ENCODE measurements around the gene ANGPTL4. TPM values are rescaled to one million over a fixed set of nuclear protein-coding genes. Genes with fewer than 3 reads are reported as not detected.
A peak's percentile ranks its signal among the peaks of the same experiment; 100 is the strongest.

The ANGPTL4 gene
- total and polyA plus RNA-seq, 10 donors, result 1.8 to 28.3 (median 8.6) TPM

DNA sequence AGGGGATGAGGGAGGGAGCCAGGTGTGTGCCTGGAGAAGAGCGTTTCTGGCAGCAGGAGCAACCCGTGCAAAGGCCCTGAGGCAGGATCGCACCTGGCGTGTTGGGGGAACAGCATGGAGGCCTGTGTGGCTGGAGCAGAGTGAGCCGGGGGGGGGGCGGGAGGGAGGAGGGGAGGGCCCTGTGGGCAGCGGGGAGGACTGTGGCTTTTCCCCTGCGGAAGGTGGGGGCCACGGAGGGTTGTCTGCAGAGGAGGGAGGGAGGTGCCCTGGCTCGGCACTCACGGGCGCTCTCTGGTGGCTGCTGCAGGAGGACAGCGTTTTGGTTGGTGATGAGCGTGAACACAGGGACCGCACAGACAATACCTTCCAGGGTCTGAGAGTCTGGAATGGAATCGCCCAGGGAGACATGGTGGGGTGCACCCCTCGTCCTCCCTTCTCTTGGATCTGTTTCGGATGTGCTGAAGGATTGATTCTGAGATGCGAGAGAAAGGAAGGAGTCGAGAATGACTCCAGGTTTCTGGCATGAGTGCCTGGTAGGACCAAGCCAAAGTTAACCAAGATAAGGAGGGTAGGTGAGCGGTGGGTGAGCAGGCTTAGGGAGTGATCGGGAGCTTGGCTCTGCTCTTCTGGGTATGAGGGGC lies 32.7 kb downstream of the ANGPTL4 start:
- H3K9me3 ChIP-seq, result no peaks in the 10 kb centered on the region
- no peak overlapping the region for H3K4me3 ChIP-seq
- 51 to 66% (median 53%) methylated on average over 21 to 22 of the region's 22 CpGs for WGBS, 5 donors
- H3K36me3 ChIP-seq, result peaks cover 0 to 79% (median 16%) of the 10 kb centered on the region in 6 donors
- DNase-seq, result peak; percentile 87
- peaks cover 25 to 81% (median 62%) of the 10 kb centered on the region in 6 donors for H3K4me1 ChIP-seq
- intact Hi-C loops (cut with DNase I; ENCODE audit: low total_unique reads), result no loop called here
- no peaks in the 10 kb centered on the region for H3K27me3 ChIP-seq (replicated peaks in 1 of 7)
- H3K27ac ChIP-seq, result peak overlapping the region in 3 of 8 donors; percentile 14 to 99 (median 28)
- TF ChIP-seq, protein P1, sequence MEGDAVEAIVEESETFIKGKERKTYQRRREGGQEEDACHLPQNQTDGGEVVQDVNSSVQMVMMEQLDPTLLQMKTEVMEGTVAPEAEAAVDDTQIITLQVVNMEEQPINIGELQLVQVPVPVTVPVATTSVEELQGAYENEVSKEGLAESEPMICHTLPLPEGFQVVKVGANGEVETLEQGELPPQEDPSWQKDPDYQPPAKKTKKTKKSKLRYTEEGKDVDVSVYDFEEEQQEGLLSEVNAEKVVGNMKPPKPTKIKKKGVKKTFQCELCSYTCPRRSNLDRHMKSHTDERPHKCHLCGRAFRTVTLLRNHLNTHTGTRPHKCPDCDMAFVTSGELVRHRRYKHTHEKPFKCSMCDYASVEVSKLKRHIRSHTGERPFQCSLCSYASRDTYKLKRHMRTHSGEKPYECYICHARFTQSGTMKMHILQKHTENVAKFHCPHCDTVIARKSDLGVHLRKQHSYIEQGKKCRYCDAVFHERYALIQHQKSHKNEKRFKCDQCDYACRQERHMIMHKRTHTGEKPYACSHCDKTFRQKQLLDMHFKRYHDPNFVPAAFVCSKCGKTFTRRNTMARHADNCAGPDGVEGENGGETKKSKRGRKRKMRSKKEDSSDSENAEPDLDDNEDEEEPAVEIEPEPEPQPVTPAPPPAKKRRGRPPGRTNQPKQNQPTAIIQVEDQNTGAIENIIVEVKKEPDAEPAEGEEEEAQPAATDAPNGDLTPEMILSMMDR (IDR thresholded peaks at IDR 0.05 in 8 of 11, conservative IDR thresholded peaks at IDR 0.05 in 3 of 11), result peak; percentile 14 to 70 (median 59)
- TF ChIP-seq POLR2A (IDR thresholded peaks at IDR 0.05) (no peak), POLR2AphosphoS5 (IDR thresholded peaks at IDR 0.05) (peak in 2 of 3 donors; percentile 52 to 55)

- intact Hi-C loops (cut with DNase I; ENCODE audit: low total_unique reads), result no loop called here
- H3K4me3 ChIP-seq, result no peak overlapping the region
- H3K9me3 ChIP-seq, result no peaks in the 10 kb centered on the region
- no peaks in the 10 kb centered on the region for H3K27me3 ChIP-seq (replicated peaks in 1 of 7)
- DNase-seq, result no peak
- TF ChIP-seq, protein P1 (IDR thresholded peaks at IDR 0.05 in 8 of 11, conservative IDR thresholded peaks at IDR 0.05 in 3 of 11), result peak in 1 of 11 experiments; percentile 4
- no peak for TF ChIP-seq POLR2A (IDR thresholded peaks at IDR 0.05)
- 58 to 78% (median 63%) methylated on average over 7 of the region's 7 CpGs for WGBS, 5 donors
- peaks cover 0 to 84% (median 22%) of the 10 kb centered on the region in 6 donors for H3K36me3 ChIP-seq
- peaks cover 19 to 80% (median 58%) of the 10 kb centered on the region in 6 donors for H3K4me1 ChIP-seq
- peak overlapping the region in 3 of 8 donors; percentile 14 to 99 (median 28) for H3K27ac ChIP-seq
Observed at GRCh38 chr19:8397271-8397670, 33.3 kb downstream of the ANGPTL4 start.

DNA sequence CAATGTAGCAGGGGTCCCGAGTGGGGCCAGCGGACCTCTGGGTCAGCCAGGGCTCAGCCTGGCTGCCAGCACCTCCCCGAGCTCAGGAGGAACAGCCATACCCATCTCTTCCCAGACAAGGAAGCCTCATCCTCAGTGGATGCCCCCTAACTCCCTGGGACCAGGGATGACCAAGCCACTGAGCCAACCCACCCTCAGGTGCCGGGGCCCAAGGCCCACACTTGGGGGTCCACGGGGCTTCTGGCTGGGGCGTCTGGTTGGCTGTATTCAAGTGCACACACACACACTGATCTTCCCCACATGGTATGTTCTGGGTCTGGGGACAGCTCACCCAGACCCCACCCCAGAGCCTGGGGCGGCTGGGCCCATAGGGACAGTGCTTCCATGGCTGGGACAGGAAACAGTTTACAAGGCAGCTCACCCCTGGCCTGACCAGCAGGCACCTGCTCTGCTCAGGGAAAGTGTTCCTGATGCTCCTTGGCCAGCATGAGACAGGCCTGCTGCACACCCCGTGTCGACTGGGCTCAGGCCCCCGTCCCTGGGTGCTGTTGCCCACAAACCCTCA lies 33.9 kb downstream of the ANGPTL4 start:
- peaks cover 0 to 89% (median 26%) of the 10 kb centered on the region in 6 donors for H3K36me3 ChIP-seq
- H3K27ac ChIP-seq, result peak overlapping the region in 3 of 8 donors; percentile 14 to 99 (median 28)
- no peaks in the 10 kb centered on the region for H3K9me3 ChIP-seq
- H3K27me3 ChIP-seq (replicated peaks in 1 of 7), result no peaks in the 10 kb centered on the region
- 84 to 95% (median 90%) methylated on average over 9 to 10 of the region's 10 CpGs for WGBS, 5 donors
- no peak for DNase-seq
- H3K4me3 ChIP-seq, result no peak overlapping the region
- H3K4me1 ChIP-seq, result peaks cover 16 to 78% (median 55%) of the 10 kb centered on the region in 6 donors
- intact Hi-C loops (cut with DNase I; ENCODE audit: low total_unique reads), result no loop called here
- TF ChIP-seq, protein P1 (IDR thresholded peaks at IDR 0.05 in 8 of 11, conservative IDR thresholded peaks at IDR 0.05 in 3 of 11), result no peak
- TF ChIP-seq POLR2A (IDR thresholded peaks at IDR 0.05), result no peak
- TF ChIP-seq POLR2AphosphoS5 (IDR thresholded peaks at IDR 0.05), result no peak

DNA sequence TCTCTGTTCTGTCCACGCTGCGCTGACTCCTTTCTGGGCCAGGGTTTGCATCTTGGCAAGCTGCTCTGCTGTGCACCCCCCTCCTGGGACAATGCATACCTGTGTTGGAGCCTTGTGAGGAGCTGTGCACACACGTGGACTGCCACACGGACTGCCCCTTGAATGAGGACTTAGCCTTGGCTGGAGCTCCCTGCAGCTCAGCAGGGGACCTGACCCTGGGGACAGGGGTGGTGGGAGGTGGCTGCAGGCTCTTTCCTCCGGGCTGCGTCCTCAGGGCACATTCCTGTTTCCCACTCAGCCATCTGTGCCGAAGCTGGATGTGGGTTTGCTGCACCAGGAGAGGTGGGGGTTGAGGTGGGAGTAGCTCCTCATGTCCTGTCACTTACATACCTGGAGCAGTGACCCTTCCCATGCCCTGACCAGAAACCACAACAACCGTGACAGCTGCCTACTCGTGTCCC lies 34.4 kb downstream of the ANGPTL4 start:
- intact Hi-C loops (cut with DNase I; ENCODE audit: low total_unique reads), result no loop called here
- Histone ChIP-seq H3K36me3 (peaks cover 0 to 89% (median 31%) of the 10 kb centered on the region in 6 donors), H3K4me1 (peaks cover 12 to 76% (median 50%) of the 10 kb centered on the region in 6 donors), H3K9me3 (no peaks in the 10 kb centered on the region), H3K27me3 (replicated peaks in 1 of 7) (no peaks in the 10 kb centered on the region), H3K27ac (peak overlapping the region in 1 of 8 donors; percentile 99), H3K4me3 (no peak overlapping the region)
- TF ChIP-seq POLR2AphosphoS5 (IDR thresholded peaks at IDR 0.05) (peak in 1 of 3 donors; percentile 10), POLR2A (IDR thresholded peaks at IDR 0.05) (no peak)
- 56 to 81% (median 62%) methylated on average over 6 to 9 of the region's 9 CpGs for WGBS, 5 donors
- no peak for DNase-seq
